RCC 7860 (cell line): ENCODE results near the gene AHNAK2.

ENCODE experiments used
- DNase-seq: peaks from one replicate; pipeline ENCODE4 v3.0.0-alpha.2; 2015; ENCODE audit warnings: low spot score
- FAIRE-seq: peaks from 2 replicates; lab custom pipeline; 2012; peaks lifted over from hg19 to GRCh38; lab: Jason Lieb, UNC

Gene AHNAK2

DNA sequence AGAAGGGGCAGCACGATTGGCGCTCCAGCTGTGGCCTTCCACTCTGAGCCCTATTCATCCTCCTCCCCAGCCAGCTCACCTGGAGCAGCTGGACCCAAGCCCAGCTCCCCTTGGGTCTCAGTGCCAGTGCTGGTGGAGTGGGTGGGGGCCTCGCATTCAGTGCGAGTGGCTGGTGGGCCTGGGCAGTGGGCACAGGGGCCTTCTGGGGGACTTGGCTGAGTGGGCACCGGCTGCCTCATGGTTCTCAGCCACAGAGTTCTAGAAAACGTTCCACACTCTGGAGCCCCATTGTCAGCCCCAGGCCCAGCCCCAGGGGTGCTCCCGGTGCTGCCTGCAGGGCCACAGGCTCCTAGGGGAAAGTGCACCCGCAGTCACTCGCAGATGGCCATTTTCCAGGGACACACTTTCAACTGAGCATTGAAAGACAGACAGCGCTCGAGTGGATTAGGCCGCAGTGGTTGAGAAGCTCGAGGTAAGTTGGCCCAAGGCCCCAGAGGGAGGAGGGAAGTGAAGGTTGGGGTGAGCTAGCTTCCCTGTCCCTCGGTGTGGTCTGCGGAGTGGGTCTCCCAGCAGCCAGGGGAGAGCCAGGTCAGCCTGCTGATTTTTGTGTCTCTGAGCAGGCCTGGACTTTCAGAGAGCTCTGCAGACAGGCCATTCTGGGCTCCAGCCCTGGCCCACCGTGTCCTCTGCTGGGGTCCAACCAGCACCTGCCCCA lies 11.2 kb upstream of the AHNAK2 start:
- FAIRE-seq, result no peak
- DNase-seq, result no peak

DNA sequence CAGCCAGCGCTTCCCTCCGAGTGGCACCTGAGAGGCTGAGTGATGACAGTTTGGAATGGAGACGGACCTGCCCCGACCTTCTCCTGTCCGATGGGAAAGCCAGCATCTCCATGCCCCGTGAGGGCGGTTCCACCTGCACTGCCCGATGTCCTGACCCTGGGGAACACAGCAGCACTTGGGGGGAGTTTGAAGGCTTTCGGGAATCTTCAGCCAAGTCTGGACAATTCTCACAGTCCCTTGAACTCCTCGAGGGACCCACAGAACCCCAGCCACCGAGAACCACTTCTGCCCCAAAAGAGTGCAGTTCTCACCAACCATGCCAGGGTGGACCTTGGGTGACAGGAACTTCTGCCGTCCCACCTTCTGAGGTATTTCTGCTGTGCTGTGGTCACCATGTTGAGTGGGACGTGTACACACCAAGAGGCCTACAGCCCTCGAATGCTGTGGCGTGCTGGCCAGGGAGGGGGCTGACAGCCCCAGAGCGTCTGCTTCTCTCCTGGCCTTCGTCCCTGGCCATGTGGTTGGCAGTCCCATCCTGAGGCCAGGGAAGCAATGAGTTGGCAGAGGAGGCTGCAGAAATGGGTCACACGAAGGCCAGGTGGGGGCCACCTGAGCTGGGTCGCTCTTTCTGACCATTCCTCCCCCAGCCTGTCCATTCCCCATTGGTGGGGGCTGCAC lies 8.5 kb upstream of the AHNAK2 start:
- FAIRE-seq (no peak), DNase-seq (no peak)

DNA sequence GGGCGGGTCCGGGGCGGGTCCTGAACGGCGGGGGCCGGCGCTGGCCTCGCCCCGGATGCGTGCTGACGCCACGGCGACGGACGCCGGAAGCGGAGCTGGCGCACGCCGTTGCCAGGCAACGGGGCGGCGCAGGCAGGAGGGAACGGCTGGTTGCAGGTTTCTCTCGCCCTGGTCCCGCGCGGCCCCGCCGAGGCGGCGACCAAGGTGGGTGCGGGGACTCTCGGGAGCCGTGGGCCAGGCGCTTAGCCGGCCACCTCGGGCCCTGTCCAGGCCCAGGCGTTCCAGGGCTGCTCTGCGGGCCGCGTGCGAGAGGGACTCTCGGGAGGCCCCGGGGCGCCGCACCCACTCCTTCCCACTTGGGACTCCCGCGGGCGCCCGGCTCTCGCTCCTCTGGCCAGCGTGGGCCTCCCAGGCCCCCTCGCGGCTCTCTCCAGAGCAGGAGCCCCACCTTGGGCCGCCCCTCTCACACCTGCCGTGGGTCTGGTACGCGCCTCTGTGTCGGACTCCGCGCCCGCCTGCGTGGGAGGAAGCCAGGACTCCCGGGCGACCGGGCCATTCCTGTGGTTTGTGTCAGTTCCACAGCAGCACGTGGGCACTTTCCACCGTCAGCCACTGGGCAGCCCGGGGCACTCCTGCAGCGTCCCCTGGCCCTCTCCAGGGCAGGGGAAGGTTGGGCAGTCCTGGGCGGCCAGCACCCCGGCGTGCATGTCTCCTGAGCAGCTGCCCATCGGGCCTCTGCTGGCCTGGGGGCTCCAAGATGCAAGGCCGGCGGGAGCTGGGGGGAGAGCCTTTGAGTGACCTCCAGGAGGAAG lies 7.7 kb upstream of the AHNAK2 start, which contains the start of gene CLBA1:
TSS of gene CLBA1 (plus strand) at position 114 of the 812 bp plus-strand sequence. CDS start at position 758, 644 bp downstream.
- peak; percentile 59 for DNase-seq
- FAIRE-seq, result no peak

DNA sequence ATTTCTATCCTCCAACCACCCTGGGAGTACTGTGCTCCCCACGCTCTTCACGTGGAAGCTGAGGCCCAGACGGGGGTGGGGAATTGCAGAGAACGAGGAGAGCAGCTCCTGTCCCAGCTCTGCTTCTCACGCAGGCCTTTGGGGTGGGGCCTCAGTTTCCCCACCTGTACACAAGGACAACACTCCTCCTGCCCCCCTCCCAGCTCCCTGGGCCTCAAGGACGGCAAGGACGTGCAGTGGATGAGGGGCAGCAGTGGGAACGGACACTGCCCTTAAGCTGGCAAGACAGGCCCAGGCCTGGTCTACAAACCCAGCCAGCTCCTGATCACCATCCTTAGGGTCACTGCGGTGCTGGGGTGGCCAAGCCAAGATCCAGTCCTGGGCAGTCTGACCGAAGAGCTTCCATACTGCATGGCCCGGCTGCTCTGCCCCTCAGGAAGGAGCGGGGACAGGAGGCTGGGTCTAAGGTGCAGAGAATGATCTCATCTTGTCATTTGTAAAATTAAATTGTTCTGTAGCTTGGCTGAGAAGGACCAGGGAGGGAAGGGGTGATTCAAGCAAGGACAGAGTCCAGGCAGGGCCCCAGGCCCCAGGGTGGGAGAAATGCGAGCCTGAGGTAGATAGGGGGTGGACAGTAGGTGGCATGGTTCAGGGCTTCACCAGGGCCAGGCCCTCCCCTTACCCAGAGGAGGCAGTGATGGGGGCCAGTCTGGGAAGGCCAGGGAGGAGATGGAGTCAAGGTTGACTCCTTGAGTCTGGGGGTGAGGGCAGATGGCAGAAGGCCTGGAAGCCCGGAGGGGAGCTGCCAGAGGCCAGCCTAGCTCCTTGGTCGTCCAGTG lies 6.1 kb upstream of the AHNAK2 start:
- FAIRE-seq, result no peak

DNA sequence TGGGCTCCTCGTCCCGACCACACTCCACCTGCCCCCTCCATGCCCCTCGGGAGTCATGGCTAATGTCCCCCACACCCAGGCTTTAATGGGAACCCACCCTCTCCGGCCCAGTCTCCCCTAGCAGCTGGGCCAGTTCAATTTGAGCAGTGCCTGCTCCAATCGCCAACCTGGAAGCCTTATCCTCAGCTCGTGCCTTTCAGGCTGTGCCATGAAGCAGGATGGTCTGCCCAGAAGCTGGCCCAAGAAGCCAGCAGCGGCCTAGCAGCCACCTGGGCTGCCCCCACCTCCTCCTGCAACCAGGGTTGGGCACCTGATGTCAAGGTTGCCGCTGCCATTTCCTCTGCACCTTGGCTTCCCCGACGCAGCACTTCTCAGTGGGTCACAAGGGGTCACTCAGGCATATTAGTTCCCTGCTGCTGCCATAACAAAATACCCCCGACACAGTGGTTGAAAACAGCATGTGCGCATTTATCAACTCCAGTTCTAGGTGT lies 5.1 kb upstream of the AHNAK2 start:
- FAIRE-seq, result no peak
- no peak for DNase-seq

More for the DNA sequence above, 6.1 kb upstream of the AHNAK2 start:
- DNase-seq, result no peak

DNA sequence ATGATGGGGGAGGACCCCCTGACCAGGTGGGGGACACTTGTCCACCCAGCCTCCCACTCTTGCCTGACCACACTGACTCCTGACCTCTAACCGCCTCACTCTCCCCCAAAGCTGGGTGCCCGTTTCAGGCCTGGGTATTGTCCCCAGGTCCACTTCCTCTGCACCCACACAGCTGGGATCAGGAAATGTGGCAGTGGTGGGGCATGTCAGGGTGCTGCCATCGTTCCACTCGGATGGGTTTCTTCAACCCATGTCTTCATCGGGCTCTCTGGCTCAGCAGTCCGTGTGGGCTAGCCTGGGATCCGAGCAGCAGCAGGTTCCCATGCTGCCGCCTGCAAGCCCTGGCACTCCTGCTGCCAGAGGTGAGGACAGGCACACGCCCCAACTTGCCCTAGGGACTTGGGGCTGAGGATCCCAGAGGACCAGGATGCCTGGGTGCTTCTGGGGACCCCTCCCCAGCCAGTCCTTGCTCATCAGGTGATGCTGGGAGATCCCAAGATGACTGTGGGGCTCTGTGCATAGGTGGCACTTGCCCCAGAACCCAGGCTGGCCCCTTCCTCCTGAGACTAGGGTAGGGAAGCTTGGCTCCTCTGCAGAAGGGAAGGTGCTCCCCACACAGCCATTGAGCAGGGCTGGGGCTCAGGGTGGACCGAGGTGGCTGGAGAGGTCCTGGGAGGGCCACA lies 4.5 kb upstream of the AHNAK2 start:
- FAIRE-seq (no peak), DNase-seq (no peak)

DNA sequence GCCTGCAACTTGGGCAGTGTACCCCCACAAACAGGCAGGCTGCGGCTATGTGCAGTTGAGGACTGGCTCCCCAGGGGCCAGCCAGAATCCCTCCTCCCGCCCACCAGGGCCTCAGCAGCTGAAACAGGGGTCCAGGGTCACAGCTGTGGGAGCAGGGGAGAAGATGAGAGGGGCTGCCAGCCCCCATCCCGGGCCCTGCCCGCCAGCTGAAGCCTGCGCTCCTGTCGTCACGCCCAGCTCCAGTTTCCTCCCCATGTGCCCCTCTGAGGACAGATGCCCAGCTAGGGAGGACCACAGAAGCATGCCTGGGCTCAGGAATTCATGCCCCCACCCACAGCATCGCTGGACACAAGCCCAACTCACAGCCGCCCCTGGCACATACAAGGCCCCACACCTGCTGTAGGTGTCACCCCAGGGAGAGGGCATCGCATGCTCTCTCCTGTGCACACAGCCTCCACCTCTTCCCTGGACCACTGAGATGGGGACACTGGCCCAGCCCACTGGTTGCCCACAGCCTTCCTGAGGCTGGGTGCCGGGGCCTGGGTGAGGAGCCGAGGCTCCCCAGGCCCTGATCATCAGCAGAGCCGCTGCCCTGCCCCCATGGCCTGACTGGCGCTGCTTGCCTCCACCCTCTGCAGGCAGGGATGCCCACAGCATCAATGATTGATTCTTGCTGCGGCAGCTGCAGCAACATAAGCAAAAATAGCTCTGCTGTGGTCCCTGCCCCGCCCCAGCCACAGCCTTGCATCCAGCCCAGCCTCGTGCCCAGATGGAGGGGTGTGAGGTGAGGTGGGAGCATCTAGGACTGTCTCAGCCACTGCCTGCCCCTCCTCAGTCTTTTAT lies 3.7 kb upstream of the AHNAK2 start:
- FAIRE-seq, result no peak
- no peak for DNase-seq

DNA sequence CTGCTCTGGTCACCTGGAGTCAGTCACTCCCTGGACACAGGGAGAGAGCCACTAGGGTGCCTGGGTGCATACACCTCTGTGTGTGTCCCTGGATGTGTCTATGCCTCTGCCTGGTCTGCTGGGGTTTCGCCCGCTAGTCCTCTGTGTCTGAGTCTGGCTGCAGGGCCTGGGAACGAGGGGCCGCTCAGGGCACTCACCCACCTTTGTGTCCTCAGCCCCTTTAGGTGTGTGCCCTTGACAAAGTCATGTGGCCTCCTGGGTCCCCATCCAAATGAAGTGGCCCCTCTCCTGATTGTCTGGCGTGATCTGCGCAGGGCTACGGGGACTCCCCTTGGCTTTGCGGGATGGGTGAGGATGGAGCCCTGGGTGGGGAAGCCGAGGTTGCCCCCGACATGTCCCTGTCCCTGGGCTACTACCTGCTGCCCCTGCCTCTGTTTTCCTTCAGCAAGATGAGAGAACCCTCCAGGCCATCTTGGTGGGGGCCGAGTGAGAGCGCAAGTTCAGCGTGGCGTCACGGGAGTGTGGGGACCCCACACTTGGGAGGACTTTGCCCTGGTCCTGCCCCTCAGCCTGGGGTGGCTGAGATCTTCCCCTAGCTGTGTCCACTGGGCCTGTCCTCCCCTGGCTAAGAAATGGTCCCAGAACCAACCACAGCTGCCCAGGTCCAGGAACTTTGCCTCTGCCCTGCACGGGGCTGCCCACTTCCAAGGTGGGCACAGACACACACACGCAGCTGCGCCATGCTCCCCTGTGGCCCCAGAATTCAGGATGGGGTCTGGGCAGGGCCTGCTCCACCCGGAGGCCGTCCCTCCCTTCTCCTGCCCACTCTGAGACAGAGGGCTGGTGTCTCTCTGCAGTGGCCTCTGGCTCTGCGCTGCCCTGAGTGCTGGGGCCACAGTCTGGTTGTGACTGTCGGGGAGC lies 2.7 kb upstream of the AHNAK2 start:
- no peak for FAIRE-seq
- no peak for DNase-seq

DNA sequence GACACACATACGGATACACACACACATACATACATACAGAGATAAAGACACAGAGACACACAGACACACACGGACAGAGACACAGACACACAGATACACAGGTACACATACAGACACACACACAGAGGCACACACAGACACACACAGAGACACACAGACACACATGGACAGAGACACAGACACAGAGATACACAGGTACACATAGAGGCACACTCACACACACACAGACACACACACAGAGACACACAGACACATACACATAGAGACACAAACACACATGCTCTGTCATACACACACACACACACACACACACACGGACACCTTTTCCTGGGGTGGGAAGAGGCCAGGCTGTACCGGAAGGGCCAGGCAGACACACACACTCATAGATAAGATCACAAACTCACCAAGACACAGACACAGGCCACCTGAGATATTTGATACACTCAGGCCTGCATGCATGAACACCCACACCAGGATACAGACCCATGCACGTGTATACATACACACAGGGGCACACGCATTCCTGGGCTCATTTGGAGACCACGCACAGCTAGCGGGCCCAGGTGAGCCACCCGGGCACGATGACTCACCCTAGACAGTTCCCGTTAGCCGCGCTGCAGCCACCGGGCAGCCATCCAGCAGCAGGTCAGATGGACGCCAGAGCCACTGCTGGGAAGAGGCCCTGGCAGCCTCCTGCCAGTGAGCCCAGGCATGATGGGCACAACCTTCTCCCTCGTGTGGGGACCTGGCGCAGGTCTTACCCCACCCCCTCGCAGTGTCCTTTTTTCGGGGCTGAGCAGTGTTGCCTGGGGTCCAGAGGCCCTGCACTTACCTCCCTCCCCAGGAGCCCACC lies 1.8 kb upstream of the AHNAK2 start:
- FAIRE-seq, result peak; percentile 16
- DNase-seq, result peak; percentile 60

DNA sequence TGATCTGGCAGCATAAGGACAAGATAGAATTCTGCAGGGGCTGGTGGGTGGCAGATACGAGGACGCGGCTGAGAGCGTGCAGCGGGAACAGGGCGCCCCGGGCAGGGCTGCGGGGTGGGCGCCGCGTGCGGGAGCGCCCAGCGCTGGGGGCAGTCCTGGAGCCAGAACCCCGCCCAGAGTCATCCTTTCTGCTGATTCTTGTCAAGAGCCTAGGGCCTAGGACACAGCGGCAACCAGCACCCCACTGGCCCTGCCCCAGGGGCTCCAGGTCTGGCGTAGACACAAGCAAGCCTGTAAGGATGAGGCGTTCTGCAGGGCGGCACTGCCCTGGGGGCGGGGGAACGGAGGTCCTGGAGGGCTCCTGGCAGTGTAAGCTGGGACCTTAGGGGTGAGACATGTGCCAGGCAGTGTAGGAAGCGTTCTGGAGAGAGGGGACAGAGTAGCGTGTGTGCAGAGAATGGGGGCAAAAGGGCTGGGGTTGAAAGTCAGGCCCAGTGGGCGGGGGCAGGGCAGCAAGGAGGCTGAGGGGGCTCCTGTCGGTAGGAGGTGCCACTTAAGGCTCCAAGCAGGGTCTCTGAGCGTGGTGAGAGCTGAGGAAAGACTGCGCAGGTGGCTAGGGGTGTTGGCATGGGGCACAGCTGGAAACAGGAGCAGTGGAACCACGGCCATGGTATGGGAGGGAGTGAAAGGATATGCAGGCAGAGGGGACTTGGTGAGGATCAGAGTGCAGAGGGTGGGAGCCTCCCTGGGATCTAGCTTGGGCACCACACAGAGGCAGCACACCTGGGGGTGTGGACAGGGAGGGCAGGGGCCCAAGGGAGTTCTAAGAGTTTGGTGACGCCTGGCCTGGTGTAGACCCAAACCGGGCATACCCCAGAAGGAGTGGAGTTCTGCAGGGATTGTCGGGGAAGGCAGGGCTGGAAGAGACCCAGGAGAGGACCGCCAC lies 845 bp upstream of the AHNAK2 start:
- no peak for DNase-seq
- no peak for FAIRE-seq

DNA sequence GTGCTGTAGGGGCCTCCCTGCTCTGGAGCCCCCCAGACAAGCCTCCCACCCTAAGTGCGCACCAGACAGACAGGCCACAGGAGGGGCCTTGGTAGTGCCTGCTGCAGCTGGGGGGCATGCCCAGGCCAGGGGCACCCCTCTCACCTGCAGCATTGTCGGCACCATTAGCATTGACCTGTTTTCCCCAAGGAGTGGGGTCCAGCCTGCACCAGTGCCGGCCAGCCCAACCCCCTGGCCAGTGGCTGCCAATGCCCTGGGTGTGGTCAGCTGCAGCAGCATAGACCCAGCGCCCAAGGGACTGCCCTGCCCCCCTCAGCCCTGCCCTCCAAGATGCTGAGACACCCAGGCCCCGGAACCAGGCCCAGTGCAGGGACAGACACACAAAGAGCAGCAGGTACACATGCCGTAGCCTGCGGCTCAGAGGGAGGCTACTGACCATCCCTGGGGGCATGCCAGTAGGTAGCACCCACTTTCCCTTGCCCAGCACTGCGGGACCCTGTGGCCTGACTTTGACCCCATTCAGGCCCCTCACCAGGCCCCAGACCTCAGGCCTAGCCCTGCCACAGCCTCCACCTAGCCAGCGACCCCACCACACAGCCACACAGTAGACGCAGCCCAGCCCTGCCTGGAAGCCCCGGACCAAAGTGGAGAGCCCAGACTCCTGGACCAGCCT lies 1.0 kb downstream of the AHNAK2 start:
- FAIRE-seq (no peak), DNase-seq (no peak)

DNA sequence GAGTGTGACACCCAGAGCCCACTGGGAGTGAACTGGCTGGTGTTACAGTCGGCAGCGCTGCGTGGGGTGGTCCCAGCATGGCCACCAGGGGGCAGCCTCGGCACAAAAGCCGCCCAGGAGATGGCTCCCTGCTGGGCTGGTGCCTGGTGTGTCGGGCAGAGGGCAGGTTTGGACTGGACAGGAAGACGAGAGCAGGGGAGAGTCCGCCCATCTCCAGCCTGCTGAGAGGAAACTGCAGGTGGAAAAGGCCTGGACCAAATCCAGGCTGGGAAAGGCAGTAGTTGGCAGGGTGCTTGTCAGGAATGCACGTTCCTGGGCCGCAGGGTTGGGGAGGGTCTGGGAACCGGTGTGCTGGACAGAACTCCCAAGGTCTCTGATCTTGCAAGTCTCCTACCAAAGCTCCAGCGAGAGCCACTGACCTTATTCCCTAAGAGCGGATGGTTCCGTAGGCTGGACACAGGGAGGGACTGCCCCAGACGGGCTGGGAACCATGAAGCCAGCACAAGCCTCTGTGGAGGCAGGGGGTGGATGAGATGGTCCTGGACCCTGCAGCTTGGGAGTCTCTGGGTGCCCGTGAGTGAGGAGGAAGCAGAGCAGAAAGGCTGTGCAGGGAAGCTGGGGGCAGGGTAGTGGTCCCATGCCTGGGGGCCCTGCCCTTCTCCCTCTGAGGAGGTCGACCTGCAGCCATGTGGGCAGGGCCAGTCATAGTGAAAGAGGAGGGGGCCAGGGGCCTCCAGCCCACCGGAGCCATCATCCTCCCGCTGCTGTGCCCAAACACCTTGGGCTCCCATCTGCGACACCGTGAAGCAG lies 1.8 kb downstream of the AHNAK2 start:
- FAIRE-seq (peak; percentile 25), DNase-seq (peak; percentile 64)

DNA sequence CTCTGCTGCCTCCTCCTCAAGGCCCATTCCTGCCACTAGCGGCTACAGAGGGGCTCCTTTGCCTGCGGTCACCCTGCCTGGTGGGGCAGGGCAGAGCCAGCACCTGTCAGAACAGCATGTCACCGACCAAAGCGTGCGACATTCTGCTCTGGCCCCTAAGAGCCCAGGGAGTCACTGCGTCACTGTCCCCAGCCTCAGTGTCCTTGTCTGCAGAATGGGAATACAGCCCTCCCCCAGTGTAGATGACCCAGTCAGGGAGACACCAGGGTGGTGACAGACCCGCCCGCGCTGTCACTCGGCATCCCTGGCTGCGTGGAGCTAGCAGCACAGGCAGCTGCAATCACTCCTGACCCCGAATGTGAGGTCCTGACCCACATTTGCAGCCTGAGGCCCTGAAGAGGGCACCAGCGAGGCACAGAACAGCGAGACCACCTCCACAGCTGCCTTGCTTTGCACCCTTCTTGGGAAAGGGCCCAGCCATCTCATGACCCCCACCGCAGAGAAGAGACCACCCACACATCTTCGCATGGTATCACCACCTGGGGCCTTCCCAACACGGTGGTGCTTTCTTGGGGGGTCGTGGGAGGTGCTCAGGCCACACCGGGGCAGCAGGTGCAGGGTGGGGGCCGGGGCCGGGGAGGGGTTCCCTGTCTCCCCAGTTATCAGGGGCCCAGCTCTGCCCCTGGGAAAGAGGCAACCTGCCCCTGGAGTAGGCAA lies 2.5 kb downstream of the AHNAK2 start:
- DNase-seq (no peak), FAIRE-seq (no peak)
